OCI-LY1 (cell line): ENCODE data around the gene PTPA.

ENCODE experiments used
- CTCF ChIP-seq: fragments of 200-600 bp; sonication (generic), shearing (Covaris generic); IDR thresholded peaks from 2 replicates; pipeline ENCODE4 v1.5.1; 2017; ENCODE audit warnings: mild to moderate bottlenecking, antibody characterized with exemption, low read length, moderate library complexity, mixed read lengths
- EZH2 ChIP-seq: fragments of 200-600 bp; sonication (generic), shearing (Covaris generic); IDR thresholded peaks from 2 replicates; pipeline ENCODE4 v1.8.0; 2017; ENCODE audit warnings: borderline replicate concordance, mixed run types, mild to moderate bottlenecking, antibody characterized with exemption, low read length, moderate library complexity, mixed read lengths

GRCh38 chr9:129126749-129127618 lies 15.8 kb downstream of the PTPA start:
- TF ChIP-seq CTCF, result no peak
- no peak for TF ChIP-seq EZH2
